A673 (cell line): ENCODE measurements around the gene POLA2.

ENCODE experiments used
- EZH2 ChIP-seq: fragments of 200-600 bp; sonication (generic); IDR thresholded peaks from 2 replicates; pipeline ENCODE4 v1.6.1; 2017; ENCODE audit warnings: borderline replicate concordance, low read depth, mild to moderate bottlenecking, mixed read lengths, antibody characterized with exemption, low read length; ENCODE audit not compliant: poor library complexity, severe bottlenecking
- TF ChIP-seq, protein P1 (sequence below): fragments of 300-800, 200-600 bp; sonication (generic); conservative IDR thresholded peaks from 2 replicates; pipeline ENCODE4 v1.5.1; 2017; ENCODE audit warnings: low read depth, mild to moderate bottlenecking, antibody characterized with exemption, low read length, moderate library complexity, mixed read lengths

DNA sequence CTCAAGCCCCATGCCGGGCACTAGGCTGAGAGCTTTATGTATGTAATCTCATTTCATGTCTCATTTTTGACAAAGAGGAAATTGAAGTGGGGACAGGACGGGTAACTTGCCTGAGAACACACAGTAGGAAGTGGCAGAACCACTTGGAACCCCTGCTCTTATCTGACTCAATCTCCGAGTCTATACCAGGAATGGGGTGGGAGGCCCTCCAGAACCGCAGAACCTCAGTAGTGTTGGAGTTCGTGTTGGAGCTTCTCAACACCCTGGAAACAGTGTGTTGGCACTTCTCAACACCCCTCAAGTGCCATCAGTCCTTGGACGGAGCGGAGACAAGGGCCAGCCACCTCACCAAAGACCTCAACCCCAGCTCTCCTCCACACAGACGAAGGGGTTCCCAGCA lies 38.8 kb upstream of the POLA2 start:
- TF ChIP-seq, protein P1, sequence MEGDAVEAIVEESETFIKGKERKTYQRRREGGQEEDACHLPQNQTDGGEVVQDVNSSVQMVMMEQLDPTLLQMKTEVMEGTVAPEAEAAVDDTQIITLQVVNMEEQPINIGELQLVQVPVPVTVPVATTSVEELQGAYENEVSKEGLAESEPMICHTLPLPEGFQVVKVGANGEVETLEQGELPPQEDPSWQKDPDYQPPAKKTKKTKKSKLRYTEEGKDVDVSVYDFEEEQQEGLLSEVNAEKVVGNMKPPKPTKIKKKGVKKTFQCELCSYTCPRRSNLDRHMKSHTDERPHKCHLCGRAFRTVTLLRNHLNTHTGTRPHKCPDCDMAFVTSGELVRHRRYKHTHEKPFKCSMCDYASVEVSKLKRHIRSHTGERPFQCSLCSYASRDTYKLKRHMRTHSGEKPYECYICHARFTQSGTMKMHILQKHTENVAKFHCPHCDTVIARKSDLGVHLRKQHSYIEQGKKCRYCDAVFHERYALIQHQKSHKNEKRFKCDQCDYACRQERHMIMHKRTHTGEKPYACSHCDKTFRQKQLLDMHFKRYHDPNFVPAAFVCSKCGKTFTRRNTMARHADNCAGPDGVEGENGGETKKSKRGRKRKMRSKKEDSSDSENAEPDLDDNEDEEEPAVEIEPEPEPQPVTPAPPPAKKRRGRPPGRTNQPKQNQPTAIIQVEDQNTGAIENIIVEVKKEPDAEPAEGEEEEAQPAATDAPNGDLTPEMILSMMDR: no peak
- no peak for TF ChIP-seq EZH2
